H1 (cell line): ENCODE measurements around the gene KRIT1. TPM values are rescaled to one million over a fixed set of nuclear protein-coding genes. Genes with fewer than 3 reads are reported as not detected.

Source experiments
- CTCF ChIA-PET: fragments of 300-600 bp; sonication (Branson Sonifier 250); formaldehyde crosslinking; loops from one replicate; lab custom pipeline; 2021; ENCODE audit not compliant: partially characterized antibody; lab: Charles Lee
- POLR2A ChIA-PET: fragments of 300-600 bp; sonication (Branson Sonifier 250); formaldehyde crosslinking; loops from one replicate; lab custom pipeline; 2021; ENCODE audit warnings: inconsistent platforms; ENCODE audit not compliant: partially characterized antibody; lab: Charles Lee
- DNase-seq, 2 experiments: peaks; one replicate each; pipeline versions ENCODE4 v3.0.0 to v3.0.0-alpha.2; 2010 to 2022; ENCODE audit warnings: low spot score in 2 of 2, low read depth in 1 of 2, mixed read lengths in 1 of 2
- FAIRE-seq: peaks from 2 replicates; lab custom pipeline; 2011; peaks lifted over from hg19 to GRCh38; lab: Jason Lieb, UNC
- H2AFZ ChIP-seq: 2 replicates; pipeline ENCODE4 v1.8.1; 2012; ENCODE audit warnings: low read length, inconsistent platforms
- H2AK5ac ChIP-seq: 2 replicates; pipeline ENCODE4 v1.6.1; 2013; ENCODE audit warnings: low read depth, low read length
- H2BK120ac ChIP-seq: replicated peaks from 2 replicates; pipeline ENCODE3; 2013; ENCODE audit warnings: low read depth, low read length, inconsistent platforms
- H2BK12ac ChIP-seq: 2 replicates; pipeline ENCODE4 v1.6.1; 2013; ENCODE audit warnings: low read depth, low read length
- H2BK15ac ChIP-seq: 2 replicates; pipeline ENCODE4 v1.6.1; 2013; ENCODE audit warnings: low read length
- H2BK20ac ChIP-seq: 2 replicates; pipeline ENCODE4 v1.6.1; 2013; ENCODE audit warnings: low read length
- H2BK5ac ChIP-seq: 2 replicates; pipeline ENCODE4 v1.6.1; 2013; ENCODE audit warnings: low read depth, low read length
- H3K14ac ChIP-seq: 2 replicates; pipeline ENCODE4 v1.6.1; 2013; ENCODE audit warnings: inconsistent platforms; ENCODE audit not compliant: insufficient read length
- H3K18ac ChIP-seq: 2 replicates; pipeline ENCODE4 v1.6.1; 2013; ENCODE audit warnings: low read length; ENCODE audit errors: extremely low read depth
- H3K23ac ChIP-seq: 2 replicates; pipeline ENCODE4 v1.6.1; 2013; ENCODE audit warnings: inconsistent platforms; ENCODE audit not compliant: insufficient read length
- H3K23me2 ChIP-seq: 2 replicates; pipeline ENCODE4 v1.6.1; 2013; ENCODE audit warnings: low read depth, low read length
- H3K27ac ChIP-seq: 2 replicates; pipeline ENCODE4 v1.6.1; 2011; ENCODE audit warnings: low read depth, low read length, inconsistent platforms
- H3K27me3 ChIP-seq, 4 experiments: replicated peaks in 1 of 4; 1 replicate in 1 of 4; 2 replicates in 3 of 4; pipeline versions ENCODE4 v1.6.1 to v1.8.1; 2011 to 2013; ENCODE audit warnings: low read length in 3 of 4, mild to moderate bottlenecking in 3 of 4, inconsistent platforms in 2 of 4, mixed read lengths in 2 of 4, moderate library complexity in 1 of 4; ENCODE audit not compliant: control insufficient read depth in 3 of 4, insufficient read depth in 3 of 4; ENCODE audit errors: extremely low read depth in 1 of 4
- H3K36me3 ChIP-seq, 4 experiments: 2 replicates each; pipeline versions ENCODE4 v1.6.1 to v1.8.1; 2011 to 2013; ENCODE audit warnings: mild to moderate bottlenecking in 4 of 4, low read length in 3 of 4, moderate library complexity in 2 of 4, control low read depth in 1 of 4, inconsistent platforms in 1 of 4; ENCODE audit not compliant: insufficient read depth in 4 of 4, control insufficient read depth in 2 of 4
- H3K4ac ChIP-seq: replicated peaks from 2 replicates; pipeline ENCODE3; 2013; ENCODE audit warnings: low read length, low read depth, mixed read lengths, inconsistent platforms; ENCODE audit not compliant: insufficient read length
- H3K4me1 ChIP-seq, 4 experiments: replicated peaks in 1 of 4; 1 replicate in 1 of 4; 2 replicates in 3 of 4; pipeline versions ENCODE4 v1.6.1 to v1.8.1; 2011 to 2013; ENCODE audit warnings: low read length in 3 of 4, inconsistent platforms in 2 of 4, mixed read lengths in 1 of 4; ENCODE audit not compliant: insufficient read depth in 4 of 4, control insufficient read depth in 3 of 4
- H3K4me2 ChIP-seq, 2 experiments: 2 replicates each; pipeline versions ENCODE4 v1.6.1 to v1.8.1; 2011 to 2013; ENCODE audit warnings: low read depth in 2 of 2, low read length in 2 of 2, control low read depth in 1 of 2, inconsistent platforms in 1 of 2, mild to moderate bottlenecking in 1 of 2; ENCODE audit not compliant: insufficient read depth in 1 of 2
- H3K4me3 ChIP-seq, 4 experiments: fragments of 200-600, 300-600 bp in 1 of 4; sonication (generic), shearing (Covaris generic), sonication (Bioruptor Twin) in 1 of 4; 2 replicates each; pipeline versions ENCODE4 v1.5.1 to v1.8.1; 2011 to 2016; ENCODE audit warnings: low read length in 4 of 4, low read depth in 3 of 4, control low read depth in 2 of 4, inconsistent platforms in 2 of 4, mild to moderate bottlenecking in 2 of 4, mixed read lengths in 1 of 4, moderate library complexity in 1 of 4; ENCODE audit not compliant: insufficient read depth in 2 of 4; ENCODE audit errors: extremely low read depth in 1 of 4
- H3K56ac ChIP-seq: replicated peaks from 2 replicates; pipeline ENCODE3; 2013; ENCODE audit warnings: low read depth, mild to moderate bottlenecking, mixed read lengths, low read length, inconsistent platforms; ENCODE audit not compliant: insufficient read length
- H3K79me1 ChIP-seq: 2 replicates; pipeline ENCODE4 v1.6.1; 2013; ENCODE audit warnings: low read depth, low read length, control low read depth
- H3K79me2 ChIP-seq, 2 experiments: 2 replicates each; pipeline versions ENCODE4 v1.6.1 to v1.8.1; 2012 to 2013; ENCODE audit warnings: low read length in 2 of 2, mild to moderate bottlenecking in 2 of 2, inconsistent platforms in 1 of 2; ENCODE audit not compliant: insufficient read depth in 2 of 2, control insufficient read depth in 1 of 2
- H3K9ac ChIP-seq, 4 experiments: replicated peaks in 1 of 4; 1 replicate in 1 of 4; 2 replicates in 3 of 4; pipeline versions ENCODE4 v1.6.1 to v1.8.1; 2011 to 2013; ENCODE audit warnings: low read depth in 3 of 4, low read length in 3 of 4, control low read depth in 2 of 4, mild to moderate bottlenecking in 2 of 4, moderate library complexity in 2 of 4, inconsistent platforms in 1 of 4; ENCODE audit errors: extremely low read depth in 1 of 4
- H3K9me3 ChIP-seq, 2 experiments: 2 replicates each; pipeline versions ENCODE4 v1.6.1 to v1.8.1; 2012 to 2013; ENCODE audit warnings: mild to moderate bottlenecking in 2 of 2, moderate library complexity in 2 of 2, control low read depth in 1 of 2, inconsistent platforms in 1 of 2, low read depth in 1 of 2, low read length in 1 of 2, mixed read lengths in 1 of 2; ENCODE audit not compliant: insufficient read depth in 2 of 2
- H4K20me1 ChIP-seq, 2 experiments: replicated peaks in 1 of 2; 2 replicates each; pipeline versions ENCODE3 to v1.8.1; 2011 to 2013; ENCODE audit warnings: inconsistent platforms in 2 of 2, low read length in 2 of 2, mild to moderate bottlenecking in 1 of 2; ENCODE audit not compliant: insufficient read depth in 2 of 2, control insufficient read depth in 1 of 2
- H4K5ac ChIP-seq: 2 replicates; pipeline ENCODE4 v1.6.1; 2013; ENCODE audit warnings: low read length, low read depth, mixed read lengths, inconsistent platforms; ENCODE audit not compliant: insufficient read length
- H4K8ac ChIP-seq: 2 replicates; pipeline ENCODE4 v1.8.0; 2013; ENCODE audit warnings: mild to moderate bottlenecking, moderate library complexity, low read length, inconsistent platforms; ENCODE audit not compliant: insufficient read depth; ENCODE audit errors: extremely low read depth
- H4K91ac ChIP-seq: replicated peaks from 2 replicates; pipeline ENCODE3; 2013; ENCODE audit warnings: low read length, mixed read lengths, inconsistent platforms; ENCODE audit not compliant: insufficient read length
- CEBPB ChIP-seq: IDR thresholded peaks from 2 replicates; pipeline ENCODE4 v1.6.1; 2012; ENCODE audit warnings: low read depth, low read length
- KDM5A ChIP-seq: fragments of 200-600 bp; IDR thresholded peaks from 2 replicates; pipeline ENCODE4 v1.7.1; 2012; ENCODE audit warnings: mild to moderate bottlenecking, low read length, inconsistent platforms, mixed read lengths
- WGBS, 2 experiments: shearing (Covaris generic) in 1 of 2; methylation state at CpG; one replicate each; pipeline versions ENCODE4 v1.1.6 to v1.1.7; 2013 to 2015; ENCODE audit warnings: low lambda C conversion rate in 2 of 2, mixed read lengths in 2 of 2, inconsistent platforms in 1 of 2, low coverage in 1 of 2, missing lambda C conversion rate in 1 of 2; ENCODE audit not compliant: insufficient replicate concordance in 2 of 2, insufficient coverage in 1 of 2, insufficient read length in 1 of 2; ENCODE audit errors: extremely low coverage in 1 of 2, missing lambda C conversion rate in 1 of 2; 5-methylcytosine and 5-hydroxymethylcytosine counted together
- microRNA-seq, 2 experiments: library from miRNA; unstranded; fragments of <30 nt; microRNA quantifications; one replicate each; pipeline versions ENCODE4 to v1.2.0, GENCODE V29; 2016 to 2020; ENCODE audit warnings: borderline microRNAs expressed in 2 of 2, borderline number of aligned reads in 2 of 2, borderline replicate concordance in 1 of 2
- polyA plus RNA-seq, 7 experiments: library from polyadenylated mRNA; depleted of rRNA in 3 of 7; stranded (reverse) in 5 of 7; unstranded in 2 of 7; fragments of >200 nt in 5 of 7; fragments of 200-250 nt in 2 of 7; gene quantifications; 1 replicate in 5 of 7; 2 replicates in 1 of 7; 4 replicates in 1 of 7; pipeline versions ENCODE4 v1.2.1 to v1.2.3, GENCODE V29; 2011 to 2013; ENCODE audit warnings: missing spikeins in 2 of 7, mixed read lengths in 2 of 7
- small RNA-seq: library from polyadenylated mRNA; stranded (forward); fragments of <200 nt; extraction: miRNeasy Mini kit (QIAGEN cat#:217004); gene quantifications from one replicate; pipeline ENCODE3, GENCODE V24; 2013; ENCODE audit not compliant: insufficient read depth
- total RNA-seq: library from RNA; stranded (reverse); fragmentation: NEBNext Ultra II Directional; extraction: Animal tissue kit (Norgen Biotek cat#: 25700); gene quantifications from 2 replicates; pipeline ENCODE4 v1.2.1, GENCODE V29; 2021

The KRIT1 gene
- total and polyA plus RNA-seq, 2 of the 8 experiments (the other 6 are each of a cell fraction or from before 2014, with no cell fraction given): 14.3 to 28.8 TPM

DNA sequence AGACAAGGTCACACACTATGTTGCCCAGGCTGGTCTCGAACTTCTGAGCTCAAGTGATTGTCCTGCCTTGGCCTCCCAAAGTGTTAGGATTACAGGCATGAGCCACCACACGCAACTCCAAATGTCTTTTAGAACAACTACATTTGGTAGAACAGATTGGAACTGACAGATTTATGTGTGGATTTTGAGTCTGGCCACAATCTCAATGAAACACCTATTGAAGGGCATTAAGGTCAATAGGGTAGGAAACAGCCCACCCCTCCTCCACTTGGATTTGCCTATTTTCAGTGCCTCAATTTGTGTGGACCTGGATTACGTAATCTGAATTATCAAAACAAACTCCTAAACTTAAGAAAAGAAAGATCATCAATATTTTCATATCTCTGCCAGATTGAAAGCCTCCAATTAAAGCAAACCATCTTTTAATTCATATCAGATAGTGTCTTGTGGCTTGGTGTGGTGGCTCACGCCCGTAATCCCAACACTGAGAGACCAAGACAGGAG, 95.9 kb downstream of the KRIT1 start:
- Histone ChIP-seq H3K56ac (no peak overlapping the region), H3K23me2 (no peaks in the 10 kb centered on the region), H2BK12ac (no peak overlapping the region), H3K27ac (no peak overlapping the region), H2BK120ac (no peak overlapping the region), H3K36me3 (no peaks in the 10 kb centered on the region), H2BK15ac (no peak overlapping the region), H3K4me2 (no peak overlapping the region), H3K9me3 (no peaks in the 10 kb centered on the region), H3K27me3 (no peaks in the 10 kb centered on the region), H4K20me1 (no peaks in the 10 kb centered on the region), H3K18ac (no peak overlapping the region), H4K8ac (no peak overlapping the region), H3K4me1 (no peaks in the 10 kb centered on the region), H2BK5ac (no peak overlapping the region), H3K23ac (no peak overlapping the region), H3K9ac (no peak overlapping the region), H3K4me3 (no peak overlapping the region), H2AFZ (no peak overlapping the region), H3K4ac (no peak overlapping the region), H2BK20ac (no peak overlapping the region), H3K79me2 (no peaks in the 10 kb centered on the region), H3K79me1 (no peaks in the 10 kb centered on the region), H3K14ac (no peak overlapping the region), H2AK5ac (no peak overlapping the region), H4K5ac (no peak overlapping the region), H4K91ac (no peak overlapping the region)
- 86% methylated on average over 5 of the region's 5 CpGs; no CpG with 5 or more reads in 1 of the 2 experiments for WGBS, 2 experiments
- ChIA-PET CTCF (no interaction called here), POLR2A (interaction anchor here (1.1 kb wide), 1 partner anchor 15 kb away, joined by 3 read pairs; no protein-coding TSS in a partner anchor)
- DNase-seq (no peak), FAIRE-seq (no peak)
- TF ChIP-seq KDM5A: no peak
- peak; percentile 4; the same call in 1 of the 2 replicates for TF ChIP-seq CEBPB

Small RNA genes lying within 50 kb of the gene (microRNA-seq; reads per million reads assigned to microRNA genes)
- gene MIR1285-1: 0 reads per million in 2 experiments

Small RNA genes lying within 50 kb of the gene (small RNA-seq; reads per million reads assigned to genes)
- 2.4 reads per million, percentile 26 among the genes with 10 or more reads in this experiment for gene MIR1285-1
- gene RF00019: not detected

Other genes with a start within 250 kb of the KRIT1 start
- gene CYP51A1, start 111.4 kb downstream of the KRIT1 start, total RNA-seq: 109 and 111 TPM in 2 replicates
- gene CYP51A1, start 111.4 kb downstream of the KRIT1 start, polyA plus RNA-seq (2011; rRNA removed): 9.8 and 10.1 TPM in 2 replicates
- not detected in 2 replicates for gene LRRD1, start 66.8 kb downstream of the KRIT1 start, total RNA-seq
- not detected in 2 replicates for gene LRRD1, start 66.8 kb downstream of the KRIT1 start, polyA plus RNA-seq (2011; rRNA removed)
- gene ANKIB1, start 60 bp upstream of the KRIT1 start, total RNA-seq: 43.0 and 43.8 TPM in 2 replicates
- 12.5 and 19.2 TPM in 2 replicates for gene ANKIB1, start 60 bp upstream of the KRIT1 start, polyA plus RNA-seq (2011; rRNA removed)
- 31.6 and 34.7 TPM in 2 replicates for gene GATAD1, start 201.6 kb upstream of the KRIT1 start, total RNA-seq
- gene GATAD1, start 201.6 kb upstream of the KRIT1 start, polyA plus RNA-seq (2011; rRNA removed): 14.9 and 17.1 TPM in 2 replicates
- not detected in 2 replicates for gene ERVW-1, start 232.0 kb upstream of the KRIT1 start, total RNA-seq
- 0.06 and 0.08 TPM in 2 replicates for gene ERVW-1, start 232.0 kb upstream of the KRIT1 start, polyA plus RNA-seq (2011; rRNA removed)